CD1c-positive myeloid dendritic cell (primary cell): ENCODE data around the gene UGT1A6.
"Not testable (repeated sequence)": the region's sequence is repeated elsewhere in the genome, so short reads cannot be mapped to it uniquely, and the experiment has no call there.

Source experiments
- DNase-seq: peaks from one replicate; pipeline ENCODE4 v3.0.0-alpha.2; 2016; ENCODE audit errors: extremely low spot score

UGT1A6 gene

DNA sequence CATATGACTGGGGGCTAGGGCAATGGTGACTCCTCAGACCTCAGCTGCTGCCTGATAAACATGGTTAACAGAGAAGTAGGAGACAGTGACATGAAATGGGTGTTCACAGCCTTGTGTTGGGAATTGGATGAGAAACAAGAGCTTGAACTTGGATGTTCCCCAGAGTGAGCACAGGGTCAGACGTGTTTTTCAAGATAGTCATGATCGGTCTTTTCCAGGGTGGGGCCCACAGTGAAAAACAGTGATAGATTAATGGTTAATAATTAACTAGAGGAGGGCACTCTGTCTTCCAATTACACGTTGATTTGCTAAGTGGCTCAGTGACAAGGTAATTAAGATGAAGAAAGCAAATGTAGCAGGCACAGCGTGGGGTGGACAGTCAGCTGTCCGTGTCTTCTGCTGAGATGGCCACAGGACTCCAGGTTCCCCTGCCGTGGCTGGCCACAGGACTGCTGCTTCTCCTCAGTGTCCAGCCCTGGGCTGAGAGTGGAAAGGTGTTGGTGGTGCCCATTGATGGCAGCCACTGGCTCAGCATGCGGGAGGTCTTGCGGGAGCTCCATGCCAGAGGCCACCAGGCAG lies 36.1 kb downstream of the UGT1A6 start, which contains the start of gene UGT1A3:
TSS of gene UGT1A3 (plus strand) at position 320 of the 579 bp plus-strand sequence. CDS start at position 405, 85 bp downstream.
- DNase-seq = no peak

DNA sequence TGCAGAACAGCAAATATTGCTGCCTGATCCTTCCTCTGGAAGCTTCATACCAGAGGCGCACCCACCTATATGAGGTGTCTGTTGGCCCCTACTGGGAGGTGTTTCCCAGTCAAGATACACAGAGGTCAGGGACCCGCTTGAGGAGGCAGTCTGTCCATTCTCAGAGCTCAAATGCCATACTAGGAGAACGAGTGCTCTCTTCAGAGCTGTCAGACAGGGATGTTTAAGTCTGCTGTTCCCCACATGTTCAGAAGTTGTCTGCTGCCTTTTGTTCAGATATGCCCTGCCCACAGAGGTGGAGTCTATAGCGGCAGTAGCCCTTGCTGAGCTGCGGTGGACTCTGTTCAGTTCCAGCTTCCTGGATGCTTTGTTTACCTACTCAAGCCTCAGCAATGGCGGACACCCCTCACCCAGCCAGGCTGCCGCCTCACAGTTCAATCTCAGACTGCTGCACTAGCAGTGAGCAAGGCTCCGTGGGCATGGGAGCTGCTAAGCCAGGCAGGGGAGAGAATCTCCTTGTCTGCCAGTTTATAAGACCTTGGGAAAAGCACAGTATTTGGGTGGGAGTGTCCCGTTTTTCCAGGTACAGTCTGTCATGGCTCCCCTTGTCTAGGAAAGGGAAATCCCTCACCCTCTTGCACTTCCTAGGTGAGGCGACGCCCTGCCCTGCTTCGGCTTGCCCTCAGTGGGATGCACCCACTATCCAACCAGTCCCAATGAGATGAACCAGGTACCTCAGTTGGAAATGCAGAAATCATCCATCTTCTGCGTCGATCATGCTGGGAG lies 44.4 kb downstream of the UGT1A6 start:
- not testable (repeated sequence) for DNase-seq

- no peak for DNase-seq
Measured at GRCh38 chr2:233740870-233741269, 48.2 kb downstream of the UGT1A6 start.

- no peak for DNase-seq
Measured at GRCh38 chr2:233743464-233744259, 51.0 kb downstream of the UGT1A6 start.

- no peak for DNase-seq
Measured at GRCh38 chr2:233745073-233745755, 52.5 kb downstream of the UGT1A6 start.

DNA sequence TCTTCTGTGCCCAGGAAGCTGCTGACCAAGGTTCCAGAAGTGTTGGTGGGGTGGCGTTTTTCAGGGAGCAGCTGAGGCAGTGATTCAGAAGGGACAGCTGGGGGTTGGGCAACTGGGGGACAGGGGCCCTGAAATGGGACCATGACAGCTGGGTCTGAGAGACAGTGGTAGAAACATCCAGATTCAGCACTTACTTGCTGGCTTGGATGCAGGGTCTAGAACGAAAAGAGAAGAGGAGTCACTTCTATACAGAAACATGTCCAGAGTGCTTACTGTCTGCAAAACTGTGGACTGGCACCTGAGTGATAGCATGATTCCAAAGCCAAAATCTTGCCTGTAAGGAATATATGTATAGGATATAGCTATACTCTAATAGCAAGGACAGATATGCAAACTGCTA lies 53.1 kb downstream of the UGT1A6 start:
- DNase-seq = not testable (repeated sequence)

- no peak for DNase-seq
Measured at GRCh38 chr2:233746475-233747282, 54.0 kb downstream of the UGT1A6 start.

DNA sequence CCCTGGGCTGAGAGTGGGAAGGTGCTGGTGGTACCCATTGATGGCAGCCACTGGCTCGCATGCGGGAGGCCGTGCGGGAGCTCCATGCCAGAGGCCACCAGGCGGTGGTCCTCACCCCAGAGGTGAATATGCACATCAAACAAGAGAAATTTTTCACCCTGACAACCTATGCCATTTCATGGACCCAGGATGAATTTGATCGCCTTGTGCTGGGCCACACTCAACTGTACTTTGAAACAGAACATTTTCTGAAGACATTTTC lies 54.5 kb downstream of the UGT1A6 start:
- DNase-seq = no peak

GRCh38 chr2:233750689-233751088 lies 58.0 kb downstream of the UGT1A6 start:
- DNase-seq = not testable (repeated sequence)

DNA sequence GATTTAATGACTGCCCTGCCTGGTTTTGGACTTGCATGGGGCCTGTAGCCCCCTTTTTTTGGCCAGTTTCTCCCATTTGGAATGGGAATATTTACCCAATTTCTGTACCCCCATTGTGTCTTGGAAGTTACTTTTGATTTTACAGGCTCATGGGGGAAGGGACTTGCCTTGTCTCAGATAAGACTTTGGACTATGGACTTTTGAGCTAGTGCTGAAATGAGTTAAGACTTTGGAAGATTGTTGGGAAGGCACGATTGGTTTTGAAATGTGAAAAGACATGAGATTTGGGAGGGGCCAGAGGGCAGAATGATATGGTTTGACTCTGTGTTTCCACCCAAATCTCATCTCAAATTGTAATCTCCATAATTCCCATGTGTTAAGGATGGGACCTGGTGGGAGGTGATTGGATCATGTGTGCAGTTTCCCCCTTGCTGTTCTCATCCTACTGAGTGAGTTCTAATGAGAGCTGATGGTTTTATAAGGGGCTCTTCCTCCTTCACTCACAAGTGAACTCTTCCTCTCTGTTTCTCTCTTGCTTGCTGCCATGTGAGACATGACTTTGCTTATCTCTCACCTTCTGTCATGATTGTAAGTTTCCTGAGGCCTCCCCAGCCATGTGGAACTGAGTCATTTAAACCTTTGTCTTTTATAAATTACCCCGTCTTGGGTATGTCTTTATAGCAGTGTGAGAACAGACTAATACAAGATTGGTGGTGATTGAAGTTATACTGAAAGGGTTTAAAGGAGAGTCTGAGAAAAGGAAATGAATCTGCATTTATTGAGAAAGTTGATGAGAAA lies 58.7 kb downstream of the UGT1A6 start:
- DNase-seq = not testable (repeated sequence)

GRCh38 chr2:233754872-233755611 lies 62.4 kb downstream of the UGT1A6 start:
- DNase-seq = no peak

DNA sequence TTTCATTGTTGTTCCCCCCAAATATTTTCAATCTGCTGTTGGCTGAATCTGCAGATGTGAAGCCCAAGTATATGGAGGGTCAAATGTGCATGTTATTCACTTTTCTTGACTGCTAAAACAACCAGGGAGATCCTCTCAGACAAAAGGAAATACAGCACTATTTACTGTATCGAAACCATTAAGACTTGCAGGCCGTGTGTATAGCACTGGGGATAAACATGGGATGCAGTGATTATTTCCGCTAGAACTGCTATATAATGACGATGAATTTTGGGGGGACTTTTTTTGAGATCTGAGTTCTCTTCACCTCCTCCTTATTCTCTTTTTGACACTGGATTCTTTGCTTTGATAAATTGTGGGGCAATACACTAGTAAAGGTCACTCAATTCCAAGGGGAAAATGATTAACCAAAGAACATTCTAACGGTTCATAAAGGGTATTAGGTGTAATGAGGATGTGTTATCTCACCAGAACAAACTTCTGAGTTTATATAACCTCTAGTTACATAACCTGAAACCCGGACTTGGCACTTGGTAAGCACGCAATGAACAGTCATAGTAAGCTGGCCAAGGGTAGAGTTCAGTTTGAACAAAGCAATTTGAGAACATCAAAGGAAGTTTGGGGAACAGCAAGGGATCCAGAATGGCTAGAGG lies 63.9 kb downstream of the UGT1A6 start:
- no peak for DNase-seq

DNA sequence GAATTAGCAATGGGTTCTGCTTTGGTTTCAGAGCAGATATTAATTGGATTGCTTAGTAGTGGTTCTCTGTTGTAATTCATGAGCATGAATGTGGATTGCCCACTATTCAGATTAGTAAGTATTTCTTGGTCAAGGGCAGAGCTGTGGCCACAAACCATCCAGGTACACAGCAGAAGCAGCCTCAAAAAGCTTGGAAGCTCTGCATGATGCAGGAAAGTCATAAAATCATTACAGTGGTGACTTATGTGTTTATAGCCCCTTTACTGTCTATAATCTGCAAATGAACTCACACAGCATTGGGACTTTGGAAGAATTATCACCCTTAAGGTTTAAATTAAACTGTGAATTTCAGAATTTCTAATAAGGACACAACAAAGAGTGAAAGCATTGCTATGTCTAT lies 65.5 kb downstream of the UGT1A6 start:
- no peak for DNase-seq

DNA sequence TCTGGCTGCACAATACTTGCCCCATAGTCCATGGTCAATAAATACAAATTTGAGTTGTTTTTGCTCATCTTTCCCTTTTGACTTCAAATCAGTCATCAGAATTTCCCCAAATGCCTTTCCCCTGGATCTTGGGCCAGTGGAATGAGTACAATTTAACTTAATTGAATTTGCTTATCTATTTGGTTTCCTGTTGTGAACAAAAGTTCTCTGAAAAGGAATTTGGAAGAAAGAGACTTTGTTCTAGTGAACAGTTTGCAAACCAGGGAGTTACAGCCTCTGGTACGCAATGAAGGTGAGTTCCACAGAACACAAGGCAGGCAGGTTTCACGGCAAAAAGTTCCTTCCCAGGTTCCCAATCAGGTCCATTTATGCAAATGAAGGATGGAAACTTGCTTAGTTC lies 66.2 kb downstream of the UGT1A6 start:
- DNase-seq = no peak

- DNase-seq = no peak
Measured at GRCh38 chr2:233760043-233760442, 67.4 kb downstream of the UGT1A6 start, which contains the start of gene UGT1A1. Gene UGT1A1 (plus strand): TSS chr2:233760270. CDS start chr2:233760288, 18 bp downstream.

DNA sequence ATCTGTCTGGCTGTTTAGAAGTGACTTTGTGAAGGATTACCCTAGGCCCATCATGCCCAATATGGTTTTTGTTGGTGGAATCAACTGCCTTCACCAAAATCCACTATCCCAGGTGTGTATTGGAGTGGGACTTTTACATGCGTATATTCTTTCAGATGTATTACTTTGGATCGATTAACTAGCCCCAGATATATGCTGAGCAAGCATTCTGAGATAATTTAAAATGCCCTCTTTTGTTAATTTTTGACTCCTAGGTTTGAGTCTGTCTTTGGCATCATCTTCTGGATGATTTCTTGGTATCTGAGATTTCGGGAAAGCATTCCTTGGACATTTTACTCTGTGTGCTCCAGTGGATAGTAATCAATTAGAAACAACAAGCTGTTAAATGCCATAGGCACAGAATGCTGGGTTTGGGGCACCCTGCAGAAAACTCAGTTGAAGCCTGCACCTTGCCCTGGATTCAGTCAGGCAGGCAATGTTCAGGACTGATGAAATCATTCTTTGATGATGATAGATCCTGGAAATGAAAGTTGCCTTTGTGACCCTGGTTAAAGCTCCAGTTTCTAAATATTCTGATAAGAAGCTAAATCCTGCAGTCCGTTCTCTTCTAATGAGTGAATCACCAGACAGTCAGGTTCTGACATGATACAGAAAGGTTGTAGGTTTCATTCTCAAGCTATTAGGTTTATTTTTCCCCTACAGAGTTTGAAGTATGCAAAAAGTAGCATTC lies 68.5 kb downstream of the UGT1A6 start:
- no peak for DNase-seq

- DNase-seq = no peak
Measured at GRCh38 chr2:233764264-233764663, 71.6 kb downstream of the UGT1A6 start.

- no peak for DNase-seq
Measured at GRCh38 chr2:233764761-233765160, 72.1 kb downstream of the UGT1A6 start.

DNA sequence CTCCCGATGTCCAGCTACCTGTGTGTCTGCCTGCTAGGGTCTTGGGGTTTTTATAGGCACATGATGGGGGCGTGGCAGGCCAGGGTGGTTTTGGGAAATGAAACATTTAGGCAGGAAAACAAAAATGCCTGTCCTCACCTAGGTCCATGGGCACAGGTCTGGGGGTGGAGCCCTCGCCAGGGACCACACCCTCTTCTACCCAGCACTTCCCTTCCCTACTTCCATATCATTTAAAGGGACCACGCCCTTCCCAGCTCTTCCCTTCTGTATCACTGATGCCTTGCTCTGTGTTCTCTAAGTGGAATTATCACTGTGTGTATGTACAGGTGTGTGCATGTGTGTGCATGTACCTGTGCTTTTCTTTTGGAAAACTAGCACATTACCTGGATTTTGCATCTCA lies 73.7 kb downstream of the UGT1A6 start:
- no peak for DNase-seq
